Endodermal cell (in vitro differentiated cells): ENCODE results near the gene TM7SF3. TPM values are rescaled to one million over a fixed set of nuclear protein-coding genes. Genes with fewer than 3 reads are reported as not detected.

Source experiments
- DNase-seq: peaks from one replicate; pipeline ENCODE4 v3.0.0-alpha.2; 2017
- H3K27ac ChIP-seq: 2 replicates; pipeline ENCODE4 v1.5.1; 2013; ENCODE audit warnings: mild to moderate bottlenecking, low read depth, low read length, moderate library complexity
- H3K27me3 ChIP-seq: 2 replicates; pipeline ENCODE4 v1.6.1; 2013; ENCODE audit warnings: mild to moderate bottlenecking, low read length, moderate library complexity; ENCODE audit not compliant: insufficient read depth, control insufficient read depth, poor library complexity, severe bottlenecking
- H3K36me3 ChIP-seq: 2 replicates; pipeline ENCODE4 v1.7.0; 2013; ENCODE audit warnings: mild to moderate bottlenecking, low read length, moderate library complexity; ENCODE audit not compliant: control insufficient read depth, insufficient read depth
- H3K4me1 ChIP-seq: one replicate; pipeline ENCODE4 v1.7.0; 2013; ENCODE audit warnings: low read length; ENCODE audit not compliant: control insufficient read depth, insufficient read depth
- H3K4me3 ChIP-seq: 2 replicates; pipeline ENCODE4 v1.5.1; 2013; ENCODE audit warnings: mild to moderate bottlenecking, low read length, moderate library complexity
- H3K9ac ChIP-seq: 2 replicates; pipeline ENCODE4 v1.6.1; 2013; ENCODE audit warnings: mild to moderate bottlenecking, low read length, moderate library complexity; ENCODE audit not compliant: poor library complexity, severe bottlenecking; ENCODE audit errors: extremely low read depth
- H3K9me3 ChIP-seq: 2 replicates; pipeline ENCODE4 v1.6.1; 2013; ENCODE audit warnings: mild to moderate bottlenecking, low read length, moderate library complexity; ENCODE audit not compliant: control insufficient read depth
- H3K27ac Mint-ChIP-seq: 2 replicates; pipeline ENCODE4 v1.8.0; 2020; ENCODE audit warnings: mixed read lengths
- H3K27me3 Mint-ChIP-seq: 2 replicates; pipeline ENCODE4 v1.8.0; 2021; ENCODE audit warnings: mild to moderate bottlenecking, mixed read lengths; ENCODE audit not compliant: insufficient read depth
- H3K36me3 Mint-ChIP-seq: 2 replicates; pipeline ENCODE4 v1.8.0; 2020; ENCODE audit warnings: low read depth, mixed read lengths
- H3K4me1 Mint-ChIP-seq: 2 replicates; pipeline ENCODE4 v1.8.0; 2020; ENCODE audit warnings: mixed read lengths
- H3K4me3 Mint-ChIP-seq: 2 replicates; pipeline ENCODE4 v1.8.0; 2020; ENCODE audit warnings: mild to moderate bottlenecking, moderate library complexity, mixed read lengths
- H3K9me3 Mint-ChIP-seq: 2 replicates; pipeline ENCODE4 v1.8.0; 2020; ENCODE audit warnings: mild to moderate bottlenecking, mixed read lengths
- WGBS, 2 experiments: methylation state at CpG; one replicate each; pipeline versions ENCODE4 v1.1.5 to v1.1.7; 2013; ENCODE audit warnings: missing lambda C conversion rate in 2 of 2, mixed read lengths in 1 of 2; ENCODE audit not compliant: insufficient coverage in 1 of 2, insufficient read length in 1 of 2; 5-methylcytosine and 5-hydroxymethylcytosine counted together
- total RNA-seq, 2 donors: library from RNA; stranded (reverse); fragmentation: NEBNext Ultra II Directional in 1 of 2; extraction: Animal tissue kit (Norgen Biotek cat#: 25700) in 1 of 2; gene quantifications; 2 replicates in 1 of 2; 3 replicates in 1 of 2; pipeline ENCODE4 v1.2.1, GENCODE V29; 2021
- TF ChIP-seq, protein P1 (sequence below): fragments of 200-600 bp; sonication (generic); conservative IDR thresholded peaks from 2 replicates; pipeline ENCODE4 v1.5.0; 2021; ENCODE audit warnings: antibody characterized with exemption, mild to moderate bottlenecking

TM7SF3 gene
- total RNA-seq, 2 donors from 2014 or later, result 55.7 to 86.8 TPM

DNA sequence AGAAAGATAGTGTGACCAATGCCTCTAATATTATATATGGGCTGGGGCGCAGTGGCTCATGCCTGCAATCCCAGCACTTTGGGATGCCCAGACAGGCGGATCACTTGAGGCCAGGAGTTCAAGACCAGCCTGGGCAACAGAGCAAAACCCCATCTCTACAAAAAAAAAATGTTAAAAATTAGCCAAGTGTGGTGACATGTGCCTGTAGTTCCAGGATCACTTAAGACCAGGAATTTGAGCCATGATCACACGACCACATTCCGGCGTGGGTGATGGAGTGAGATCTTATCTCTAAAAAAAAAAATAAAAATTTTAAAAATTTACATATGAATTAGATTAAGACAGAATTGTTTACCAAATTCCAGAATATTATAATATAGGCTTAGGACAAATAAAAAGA, 12.0 kb downstream of the TM7SF3 start:
- peaks cover 27% of the 10 kb centered on the region for H3K36me3 ChIP-seq
- H3K36me3 Mint-ChIP-seq, result peaks cover 33% of the 10 kb centered on the region
- peak overlapping the region; percentile 4 for H3K27ac Mint-ChIP-seq
- no peak overlapping the region for H3K4me3 ChIP-seq
- no peaks in the 10 kb centered on the region for H3K9me3 Mint-ChIP-seq
- no peak for DNase-seq
- no peak overlapping the region for H3K9ac ChIP-seq
- no peaks in the 10 kb centered on the region for H3K27me3 ChIP-seq
- TF ChIP-seq, protein P1, sequence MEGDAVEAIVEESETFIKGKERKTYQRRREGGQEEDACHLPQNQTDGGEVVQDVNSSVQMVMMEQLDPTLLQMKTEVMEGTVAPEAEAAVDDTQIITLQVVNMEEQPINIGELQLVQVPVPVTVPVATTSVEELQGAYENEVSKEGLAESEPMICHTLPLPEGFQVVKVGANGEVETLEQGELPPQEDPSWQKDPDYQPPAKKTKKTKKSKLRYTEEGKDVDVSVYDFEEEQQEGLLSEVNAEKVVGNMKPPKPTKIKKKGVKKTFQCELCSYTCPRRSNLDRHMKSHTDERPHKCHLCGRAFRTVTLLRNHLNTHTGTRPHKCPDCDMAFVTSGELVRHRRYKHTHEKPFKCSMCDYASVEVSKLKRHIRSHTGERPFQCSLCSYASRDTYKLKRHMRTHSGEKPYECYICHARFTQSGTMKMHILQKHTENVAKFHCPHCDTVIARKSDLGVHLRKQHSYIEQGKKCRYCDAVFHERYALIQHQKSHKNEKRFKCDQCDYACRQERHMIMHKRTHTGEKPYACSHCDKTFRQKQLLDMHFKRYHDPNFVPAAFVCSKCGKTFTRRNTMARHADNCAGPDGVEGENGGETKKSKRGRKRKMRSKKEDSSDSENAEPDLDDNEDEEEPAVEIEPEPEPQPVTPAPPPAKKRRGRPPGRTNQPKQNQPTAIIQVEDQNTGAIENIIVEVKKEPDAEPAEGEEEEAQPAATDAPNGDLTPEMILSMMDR, result no peak
- WGBS, 2 experiments, result 60 to 78% methylated on average over 2 to 3 of the region's 5 CpGs
- no peaks in the 10 kb centered on the region for H3K4me1 ChIP-seq
- H3K4me3 Mint-ChIP-seq, result no peak overlapping the region
- H3K27ac ChIP-seq, result no peak overlapping the region
- no peaks in the 10 kb centered on the region for H3K9me3 ChIP-seq
- no peaks in the 10 kb centered on the region for H3K27me3 Mint-ChIP-seq
- H3K4me1 Mint-ChIP-seq, result peaks cover 4% of the 10 kb centered on the region

DNA sequence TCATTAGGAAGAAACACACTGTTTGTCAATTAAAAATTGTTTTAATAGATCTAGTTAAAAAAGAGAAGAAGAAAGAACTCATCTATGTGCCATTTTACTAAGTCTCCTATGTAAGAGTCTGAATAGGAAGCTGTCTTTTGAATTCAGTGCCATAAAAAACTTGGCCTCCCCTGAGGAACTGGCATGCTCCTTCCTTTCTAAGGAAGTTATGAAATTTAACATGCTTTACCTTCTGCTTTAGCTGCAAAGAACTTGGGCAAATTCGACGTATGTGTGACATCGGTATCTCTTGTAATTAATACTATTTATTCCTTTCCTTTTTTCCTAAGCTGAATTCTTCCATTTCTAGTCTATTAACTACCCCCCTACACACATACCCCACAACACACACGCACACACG, 12.5 kb downstream of the TM7SF3 start:
- no peaks in the 10 kb centered on the region for H3K9me3 ChIP-seq
- no peak overlapping the region for H3K27ac ChIP-seq
- no peak overlapping the region for H3K9ac ChIP-seq
- Mint-ChIP-seq H3K27me3 (no peaks in the 10 kb centered on the region), H3K36me3 (peaks cover 33% of the 10 kb centered on the region), H3K4me3 (no peak overlapping the region), H3K9me3 (no peaks in the 10 kb centered on the region), H3K27ac (peak overlapping the region; percentile 4), H3K4me1 (peaks cover 4% of the 10 kb centered on the region)
- H3K4me3 ChIP-seq, result no peak overlapping the region
- 90 to 99% methylated on average over 2 to 5 of the region's 5 CpGs for WGBS, 2 experiments
- peaks cover 28% of the 10 kb centered on the region for H3K36me3 ChIP-seq
- no peaks in the 10 kb centered on the region for H3K27me3 ChIP-seq
- TF ChIP-seq, protein P1, result no peak
- no peaks in the 10 kb centered on the region for H3K4me1 ChIP-seq
- no peak for DNase-seq

DNA sequence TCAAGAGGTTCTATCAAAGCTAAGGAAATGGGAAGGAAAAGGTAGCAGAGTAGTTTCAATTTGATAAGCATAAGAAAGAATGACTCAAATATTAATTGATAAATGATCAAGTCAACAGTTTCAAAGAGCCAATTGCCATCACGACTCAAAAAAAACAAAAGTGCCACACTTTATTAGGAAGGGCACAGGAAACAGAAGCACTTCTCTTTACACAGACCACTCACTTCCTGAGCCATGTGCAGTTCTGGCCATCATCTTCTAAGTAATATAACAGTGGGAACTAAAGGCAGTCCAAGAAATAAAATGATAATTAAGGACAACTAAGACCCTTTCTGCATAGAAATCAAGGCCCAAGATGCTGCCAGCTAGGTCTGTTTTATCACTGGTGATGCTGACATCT, 13.2 kb downstream of the TM7SF3 start:
- Histone ChIP-seq H3K9me3 (no peaks in the 10 kb centered on the region), H3K27me3 (no peaks in the 10 kb centered on the region), H3K36me3 (peaks cover 33% of the 10 kb centered on the region), H3K4me1 (no peaks in the 10 kb centered on the region), H3K27ac (no peak overlapping the region), H3K9ac (no peak overlapping the region), H3K4me3 (no peak overlapping the region)
- H3K4me1 Mint-ChIP-seq, result peaks cover 4% of the 10 kb centered on the region
- TF ChIP-seq, protein P1, result no peak
- no peaks in the 10 kb centered on the region for H3K9me3 Mint-ChIP-seq
- no peak overlapping the region for H3K4me3 Mint-ChIP-seq
- H3K36me3 Mint-ChIP-seq, result peaks cover 36% of the 10 kb centered on the region
- no peak for DNase-seq
- H3K27me3 Mint-ChIP-seq, result no peaks in the 10 kb centered on the region
- no peak overlapping the region for H3K27ac Mint-ChIP-seq
- 92 to 100% methylated on average over 1 of the region's 1 CpG for WGBS, 2 experiments
